A549 (cell line): ENCODE measurements around the gene PON1.

Experiments
- CEBPB ChIP-seq, 2 experiments: fragments of >200 bp in 1 of 2; sonication (Bioruptor Twin) in 1 of 2; formaldehyde crosslinking in 1 of 2; IDR thresholded peaks; 2 replicates each; pipeline ENCODE4 v1.6.1; 2012 to 2016
- POLR2AphosphoS2 ChIP-seq: conservative IDR thresholded peaks from 2 replicates; pipeline ENCODE4 v1.6.1; 2012; ENCODE audit warnings: low read length, improper control_type of control experiment, inconsistent platforms
- TF ChIP-seq, protein P1 (sequence below): fragments of >200 bp; sonication (Bioruptor Twin); formaldehyde crosslinking; IDR thresholded peaks from 3 replicates; pipeline ENCODE4 v1.5.1; 2016

DNA sequence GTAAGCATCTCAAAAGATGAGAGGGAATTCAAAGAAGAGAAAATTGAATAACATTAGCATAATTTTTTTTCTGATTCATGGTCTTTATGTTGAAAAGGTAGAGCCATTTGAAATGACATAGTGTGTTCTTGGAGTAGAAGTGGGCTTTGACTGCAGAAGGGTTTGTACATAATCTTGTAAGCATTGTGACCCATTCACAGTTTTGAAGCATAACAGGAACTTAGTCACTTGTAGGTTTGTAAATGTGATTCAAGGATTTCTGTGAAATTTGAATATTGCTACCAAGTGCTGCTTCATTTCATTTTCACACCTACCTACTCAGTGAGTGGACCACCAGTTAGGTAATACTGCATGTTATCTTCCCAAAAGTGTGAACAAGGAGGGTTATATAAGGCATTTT is 68.6 kb downstream of the PON1 start:
- TF ChIP-seq, protein P1, sequence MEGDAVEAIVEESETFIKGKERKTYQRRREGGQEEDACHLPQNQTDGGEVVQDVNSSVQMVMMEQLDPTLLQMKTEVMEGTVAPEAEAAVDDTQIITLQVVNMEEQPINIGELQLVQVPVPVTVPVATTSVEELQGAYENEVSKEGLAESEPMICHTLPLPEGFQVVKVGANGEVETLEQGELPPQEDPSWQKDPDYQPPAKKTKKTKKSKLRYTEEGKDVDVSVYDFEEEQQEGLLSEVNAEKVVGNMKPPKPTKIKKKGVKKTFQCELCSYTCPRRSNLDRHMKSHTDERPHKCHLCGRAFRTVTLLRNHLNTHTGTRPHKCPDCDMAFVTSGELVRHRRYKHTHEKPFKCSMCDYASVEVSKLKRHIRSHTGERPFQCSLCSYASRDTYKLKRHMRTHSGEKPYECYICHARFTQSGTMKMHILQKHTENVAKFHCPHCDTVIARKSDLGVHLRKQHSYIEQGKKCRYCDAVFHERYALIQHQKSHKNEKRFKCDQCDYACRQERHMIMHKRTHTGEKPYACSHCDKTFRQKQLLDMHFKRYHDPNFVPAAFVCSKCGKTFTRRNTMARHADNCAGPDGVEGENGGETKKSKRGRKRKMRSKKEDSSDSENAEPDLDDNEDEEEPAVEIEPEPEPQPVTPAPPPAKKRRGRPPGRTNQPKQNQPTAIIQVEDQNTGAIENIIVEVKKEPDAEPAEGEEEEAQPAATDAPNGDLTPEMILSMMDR = no peak
- no peak for TF ChIP-seq POLR2AphosphoS2
- no peak for TF ChIP-seq CEBPB (IDR thresholded peaks at IDR 0.05)
